NCI-H1930 (cell line): Measurements from ENCODE around the gene LRRC51.
"Not testable (repeated sequence)": the region's sequence is repeated elsewhere in the genome, so short reads cannot be mapped to it uniquely, and the experiment has no call there.

ENCODE experiments used
- DNase-seq, 2 experiments: peaks; one replicate each; lab custom pipeline; 2025; lab: John Stamatoyannopoulos, UW

LRRC51 gene

DNA sequence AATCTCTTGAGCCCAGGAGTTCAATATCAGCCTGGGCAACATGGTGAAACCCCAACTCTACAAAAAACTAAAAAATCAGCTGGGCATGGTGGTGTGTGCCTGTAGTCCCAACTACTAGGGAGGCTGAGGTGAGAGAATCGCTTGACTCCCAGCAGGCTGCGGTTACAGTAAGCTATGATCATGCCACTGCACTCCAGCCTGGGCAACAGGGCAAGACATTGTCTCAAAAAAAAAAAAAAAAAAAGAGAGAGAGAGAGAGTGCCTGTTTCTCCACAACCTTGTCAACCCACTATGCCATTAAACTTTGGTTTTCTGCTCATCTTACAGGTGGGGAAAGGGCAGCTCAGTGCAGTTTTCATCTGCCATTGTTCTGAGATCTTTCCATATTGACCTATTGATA is 60.0 kb downstream of the LRRC51 start:
- DNase-seq = no peak

DNA sequence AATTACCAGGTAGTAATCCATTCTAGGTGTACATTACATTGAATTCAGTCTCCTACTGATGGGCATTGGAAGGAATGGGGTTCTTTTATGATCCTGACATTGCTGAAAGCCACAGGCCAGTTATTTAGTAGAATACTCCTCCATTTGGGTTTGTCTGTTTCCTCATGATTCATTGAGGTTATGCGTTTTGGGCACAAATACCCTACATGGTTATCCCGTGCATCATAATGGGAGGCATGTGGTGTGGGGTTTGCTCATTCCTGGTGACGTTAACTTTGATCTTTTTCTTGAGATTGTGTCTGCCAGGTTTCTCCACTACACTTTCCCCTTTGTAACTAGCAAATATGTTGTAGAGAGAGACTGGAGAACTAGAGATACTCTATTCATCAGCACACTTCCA is 60.4 kb downstream of the LRRC51 start:
- DNase-seq = no peak

- DNase-seq = not testable (repeated sequence)
These were observed 61.4 kb downstream of the LRRC51 start for GRCh38 chr11:72142086-72142485.

DNA sequence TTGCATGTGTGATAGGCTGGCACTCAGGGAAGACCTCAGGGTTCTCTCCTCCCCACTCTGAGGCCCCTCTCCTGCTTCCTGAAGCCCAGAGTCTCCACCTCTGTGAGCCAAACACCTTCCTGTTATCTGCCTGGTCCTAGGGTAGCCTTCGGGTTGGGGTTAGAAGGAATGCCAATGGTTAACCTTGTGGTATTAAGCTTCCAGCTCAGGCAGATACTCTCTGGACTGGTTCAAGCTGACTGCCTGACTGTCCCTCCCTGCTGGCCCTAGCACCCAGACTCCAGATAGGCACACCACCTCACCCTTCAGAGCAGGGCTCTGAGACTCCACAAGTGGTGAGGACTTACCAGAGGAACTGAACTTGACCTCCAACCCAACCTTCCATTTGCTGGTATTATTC is 61.9 kb downstream of the LRRC51 start:
- not testable (repeated sequence) for DNase-seq

DNA sequence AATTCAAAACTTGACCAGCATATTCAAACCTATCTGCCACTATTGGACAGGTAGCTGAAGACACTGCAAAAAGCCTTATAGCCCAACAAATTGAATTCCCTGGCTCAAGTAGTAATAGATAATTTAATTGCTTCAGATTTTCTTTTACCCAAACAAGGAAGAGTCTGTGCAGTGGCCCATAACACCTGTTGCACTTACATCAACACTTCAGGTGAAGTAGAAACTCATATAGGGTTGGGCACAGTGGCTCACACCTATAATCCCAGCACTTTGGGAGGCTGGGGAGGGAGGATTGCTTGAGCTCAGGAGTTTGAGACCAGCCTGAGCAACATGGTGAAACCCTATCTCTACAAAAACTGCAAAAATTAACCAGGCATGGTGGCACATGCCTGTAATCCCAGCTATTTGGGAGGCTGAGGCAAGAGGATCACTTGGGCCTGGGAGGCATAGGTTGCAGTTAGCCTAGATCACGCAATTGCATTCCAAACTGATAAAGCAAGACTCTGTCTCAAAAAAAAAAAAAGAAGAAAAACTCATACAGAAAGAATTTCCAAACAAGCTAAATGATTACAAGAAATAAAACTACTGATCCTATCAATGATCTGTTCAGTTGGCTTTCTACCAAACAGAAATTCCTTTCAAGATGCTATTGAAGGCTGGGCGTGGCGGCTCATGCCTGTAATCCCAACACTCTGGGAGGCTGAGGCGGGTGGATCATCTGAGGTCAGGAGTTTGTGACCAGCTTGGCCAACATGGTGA is 64.3 kb downstream of the LRRC51 start:
- no peak for DNase-seq
